H1 (cell line): ENCODE results near the gene SIGLEC14. TPM values are rescaled to one million over a fixed set of nuclear protein-coding genes. Genes with fewer than 3 reads are reported as not detected.

ENCODE experiments used
- CTCF ChIA-PET: fragments of 300-600 bp; sonication (Branson Sonifier 250); formaldehyde crosslinking; loops from one replicate; lab custom pipeline; 2021; ENCODE audit not compliant: partially characterized antibody; lab: Charles Lee
- POLR2A ChIA-PET: fragments of 300-600 bp; sonication (Branson Sonifier 250); formaldehyde crosslinking; loops from one replicate; lab custom pipeline; 2021; ENCODE audit warnings: inconsistent platforms; ENCODE audit not compliant: partially characterized antibody; lab: Charles Lee
- DNase-seq, 2 experiments: peaks; one replicate each; pipeline versions ENCODE4 v3.0.0 to v3.0.0-alpha.2; 2010 to 2022; ENCODE audit warnings: low spot score in 2 of 2, low read depth in 1 of 2, mixed read lengths in 1 of 2
- FAIRE-seq: peaks from 2 replicates; lab custom pipeline; 2011; peaks lifted over from hg19 to GRCh38; lab: Jason Lieb, UNC
- H2AFZ ChIP-seq: 2 replicates; pipeline ENCODE4 v1.8.1; 2012; ENCODE audit warnings: low read length, inconsistent platforms
- H2AK5ac ChIP-seq: 2 replicates; pipeline ENCODE4 v1.6.1; 2013; ENCODE audit warnings: low read depth, low read length
- H2BK120ac ChIP-seq: replicated peaks from 2 replicates; pipeline ENCODE3; 2013; ENCODE audit warnings: low read depth, low read length, inconsistent platforms
- H2BK12ac ChIP-seq: 2 replicates; pipeline ENCODE4 v1.6.1; 2013; ENCODE audit warnings: low read depth, low read length
- H2BK15ac ChIP-seq: 2 replicates; pipeline ENCODE4 v1.6.1; 2013; ENCODE audit warnings: low read length
- H2BK20ac ChIP-seq: 2 replicates; pipeline ENCODE4 v1.6.1; 2013; ENCODE audit warnings: low read length
- H2BK5ac ChIP-seq: 2 replicates; pipeline ENCODE4 v1.6.1; 2013; ENCODE audit warnings: low read depth, low read length
- H3K14ac ChIP-seq: 2 replicates; pipeline ENCODE4 v1.6.1; 2013; ENCODE audit warnings: inconsistent platforms; ENCODE audit not compliant: insufficient read length
- H3K18ac ChIP-seq: 2 replicates; pipeline ENCODE4 v1.6.1; 2013; ENCODE audit warnings: low read length; ENCODE audit errors: extremely low read depth
- H3K23ac ChIP-seq: 2 replicates; pipeline ENCODE4 v1.6.1; 2013; ENCODE audit warnings: inconsistent platforms; ENCODE audit not compliant: insufficient read length
- H3K23me2 ChIP-seq: 2 replicates; pipeline ENCODE4 v1.6.1; 2013; ENCODE audit warnings: low read depth, low read length
- H3K27ac ChIP-seq: 2 replicates; pipeline ENCODE4 v1.6.1; 2011; ENCODE audit warnings: low read depth, low read length, inconsistent platforms
- H3K27me3 ChIP-seq, 4 experiments: replicated peaks in 1 of 4; 1 replicate in 1 of 4; 2 replicates in 3 of 4; pipeline versions ENCODE4 v1.6.1 to v1.8.1; 2011 to 2013; ENCODE audit warnings: low read length in 3 of 4, mild to moderate bottlenecking in 3 of 4, inconsistent platforms in 2 of 4, mixed read lengths in 2 of 4, moderate library complexity in 1 of 4; ENCODE audit not compliant: control insufficient read depth in 3 of 4, insufficient read depth in 3 of 4; ENCODE audit errors: extremely low read depth in 1 of 4
- H3K36me3 ChIP-seq, 4 experiments: 2 replicates each; pipeline versions ENCODE4 v1.6.1 to v1.8.1; 2011 to 2013; ENCODE audit warnings: mild to moderate bottlenecking in 4 of 4, low read length in 3 of 4, moderate library complexity in 2 of 4, control low read depth in 1 of 4, inconsistent platforms in 1 of 4; ENCODE audit not compliant: insufficient read depth in 4 of 4, control insufficient read depth in 2 of 4
- H3K4ac ChIP-seq: replicated peaks from 2 replicates; pipeline ENCODE3; 2013; ENCODE audit warnings: low read length, low read depth, mixed read lengths, inconsistent platforms; ENCODE audit not compliant: insufficient read length
- H3K4me1 ChIP-seq, 4 experiments: replicated peaks in 1 of 4; 1 replicate in 1 of 4; 2 replicates in 3 of 4; pipeline versions ENCODE4 v1.6.1 to v1.8.1; 2011 to 2013; ENCODE audit warnings: low read length in 3 of 4, inconsistent platforms in 2 of 4, mixed read lengths in 1 of 4; ENCODE audit not compliant: insufficient read depth in 4 of 4, control insufficient read depth in 3 of 4
- H3K4me2 ChIP-seq, 2 experiments: 2 replicates each; pipeline versions ENCODE4 v1.6.1 to v1.8.1; 2011 to 2013; ENCODE audit warnings: low read depth in 2 of 2, low read length in 2 of 2, control low read depth in 1 of 2, inconsistent platforms in 1 of 2, mild to moderate bottlenecking in 1 of 2; ENCODE audit not compliant: insufficient read depth in 1 of 2
- H3K4me3 ChIP-seq, 4 experiments: fragments of 200-600, 300-600 bp in 1 of 4; sonication (generic), shearing (Covaris generic), sonication (Bioruptor Twin) in 1 of 4; 2 replicates each; pipeline versions ENCODE4 v1.5.1 to v1.8.1; 2011 to 2016; ENCODE audit warnings: low read length in 4 of 4, low read depth in 3 of 4, control low read depth in 2 of 4, inconsistent platforms in 2 of 4, mild to moderate bottlenecking in 2 of 4, mixed read lengths in 1 of 4, moderate library complexity in 1 of 4; ENCODE audit not compliant: insufficient read depth in 2 of 4; ENCODE audit errors: extremely low read depth in 1 of 4
- H3K56ac ChIP-seq: replicated peaks from 2 replicates; pipeline ENCODE3; 2013; ENCODE audit warnings: low read depth, mild to moderate bottlenecking, mixed read lengths, low read length, inconsistent platforms; ENCODE audit not compliant: insufficient read length
- H3K79me1 ChIP-seq: 2 replicates; pipeline ENCODE4 v1.6.1; 2013; ENCODE audit warnings: low read depth, low read length, control low read depth
- H3K79me2 ChIP-seq, 2 experiments: 2 replicates each; pipeline versions ENCODE4 v1.6.1 to v1.8.1; 2012 to 2013; ENCODE audit warnings: low read length in 2 of 2, mild to moderate bottlenecking in 2 of 2, inconsistent platforms in 1 of 2; ENCODE audit not compliant: insufficient read depth in 2 of 2, control insufficient read depth in 1 of 2
- H3K9ac ChIP-seq, 4 experiments: replicated peaks in 1 of 4; 1 replicate in 1 of 4; 2 replicates in 3 of 4; pipeline versions ENCODE4 v1.6.1 to v1.8.1; 2011 to 2013; ENCODE audit warnings: low read depth in 3 of 4, low read length in 3 of 4, control low read depth in 2 of 4, mild to moderate bottlenecking in 2 of 4, moderate library complexity in 2 of 4, inconsistent platforms in 1 of 4; ENCODE audit errors: extremely low read depth in 1 of 4
- H3K9me3 ChIP-seq, 2 experiments: 2 replicates each; pipeline versions ENCODE4 v1.6.1 to v1.8.1; 2012 to 2013; ENCODE audit warnings: mild to moderate bottlenecking in 2 of 2, moderate library complexity in 2 of 2, control low read depth in 1 of 2, inconsistent platforms in 1 of 2, low read depth in 1 of 2, low read length in 1 of 2, mixed read lengths in 1 of 2; ENCODE audit not compliant: insufficient read depth in 2 of 2
- H4K20me1 ChIP-seq, 2 experiments: replicated peaks in 1 of 2; 2 replicates each; pipeline versions ENCODE3 to v1.8.1; 2011 to 2013; ENCODE audit warnings: inconsistent platforms in 2 of 2, low read length in 2 of 2, mild to moderate bottlenecking in 1 of 2; ENCODE audit not compliant: insufficient read depth in 2 of 2, control insufficient read depth in 1 of 2
- H4K5ac ChIP-seq: 2 replicates; pipeline ENCODE4 v1.6.1; 2013; ENCODE audit warnings: low read length, low read depth, mixed read lengths, inconsistent platforms; ENCODE audit not compliant: insufficient read length
- H4K8ac ChIP-seq: 2 replicates; pipeline ENCODE4 v1.8.0; 2013; ENCODE audit warnings: mild to moderate bottlenecking, moderate library complexity, low read length, inconsistent platforms; ENCODE audit not compliant: insufficient read depth; ENCODE audit errors: extremely low read depth
- H4K91ac ChIP-seq: replicated peaks from 2 replicates; pipeline ENCODE3; 2013; ENCODE audit warnings: low read length, mixed read lengths, inconsistent platforms; ENCODE audit not compliant: insufficient read length
- ATF3 ChIP-seq: IDR thresholded peaks from 2 replicates; pipeline ENCODE4 v1.6.1; 2011; ENCODE audit warnings: low read depth, mild to moderate bottlenecking, low read length; ENCODE audit not compliant: insufficient read depth
- BACH1 ChIP-seq: IDR thresholded peaks from 2 replicates; pipeline ENCODE4 v1.6.1; 2012; ENCODE audit warnings: low read length, improper control_type of control experiment
- CBX8 ChIP-seq: fragments of 300-800, 300-1000 bp; sonication (generic); IDR thresholded peaks from 2 replicates; pipeline ENCODE4 v1.7.1; 2016; ENCODE audit warnings: low read depth, low read length, borderline replicate concordance
- CHD1 ChIP-seq: IDR thresholded peaks from 2 replicates; pipeline ENCODE4 v1.6.1; 2012; ENCODE audit warnings: low read depth, low read length, improper control_type of control experiment
- EZH2 ChIP-seq: fragments of 200-600 bp; sonication (generic); IDR thresholded peaks from 2 replicates; pipeline ENCODE4 v1.7.1; 2012; ENCODE audit warnings: low read depth, mild to moderate bottlenecking, moderate library complexity, low read length, inconsistent platforms; ENCODE audit not compliant: severe bottlenecking
- GTF2F1 ChIP-seq: IDR thresholded peaks from 2 replicates; pipeline ENCODE4 v1.6.1; 2012; ENCODE audit warnings: low read depth, low read length, improper control_type of control experiment, borderline replicate concordance
- KDM1A ChIP-seq: fragments of 200-600, 300-600 bp; sonication (generic); IDR thresholded peaks from 2 replicates; pipeline ENCODE4 v1.7.1; 2016; ENCODE audit warnings: mild to moderate bottlenecking, low read length, borderline replicate concordance
- KDM5A ChIP-seq: fragments of 200-600 bp; IDR thresholded peaks from 2 replicates; pipeline ENCODE4 v1.7.1; 2012; ENCODE audit warnings: mild to moderate bottlenecking, low read length, inconsistent platforms, mixed read lengths
- POU5F1 ChIP-seq: IDR thresholded peaks from 2 replicates; pipeline ENCODE4 v1.6.1; 2011; ENCODE audit warnings: low read depth, mild to moderate bottlenecking, low read length, moderate library complexity
- RBBP5 ChIP-seq: IDR thresholded peaks from 2 replicates; pipeline ENCODE4 v1.7.1; 2012; ENCODE audit warnings: low read depth, mild to moderate bottlenecking, inconsistent platforms, low read length, moderate library complexity, borderline replicate concordance
- SIN3A ChIP-seq, 2 experiments: IDR thresholded peaks in 1 of 2; conservative IDR thresholded peaks in 1 of 2; 2 replicates each; pipeline ENCODE4 v1.6.1; 2011 to 2012; ENCODE audit warnings: low read length in 2 of 2, improper control_type of control experiment in 1 of 2, low read depth in 1 of 2, mild to moderate bottlenecking in 1 of 2
- SIRT6 ChIP-seq: IDR thresholded peaks from one replicate; pipeline ENCODE4 v1.7.1; 2012; ENCODE audit warnings: low read length, inconsistent platforms
- TBP ChIP-seq: IDR thresholded peaks from 2 replicates; pipeline ENCODE4 v1.6.1; 2011; ENCODE audit warnings: low read depth, low read length, improper control_type of control experiment
- TCF12 ChIP-seq: IDR thresholded peaks from 2 replicates; pipeline ENCODE4 v1.6.1; 2011; ENCODE audit warnings: low read depth, mild to moderate bottlenecking, low read length
- WGBS, 2 experiments: shearing (Covaris generic) in 1 of 2; methylation state at CpG; one replicate each; pipeline versions ENCODE4 v1.1.6 to v1.1.7; 2013 to 2015; ENCODE audit warnings: low lambda C conversion rate in 2 of 2, mixed read lengths in 2 of 2, inconsistent platforms in 1 of 2, low coverage in 1 of 2, missing lambda C conversion rate in 1 of 2; ENCODE audit not compliant: insufficient replicate concordance in 2 of 2, insufficient coverage in 1 of 2, insufficient read length in 1 of 2; ENCODE audit errors: extremely low coverage in 1 of 2, missing lambda C conversion rate in 1 of 2; 5-methylcytosine and 5-hydroxymethylcytosine counted together
- polyA plus RNA-seq, 7 experiments: library from polyadenylated mRNA; depleted of rRNA in 3 of 7; stranded (reverse) in 5 of 7; unstranded in 2 of 7; fragments of >200 nt in 5 of 7; fragments of 200-250 nt in 2 of 7; gene quantifications; 1 replicate in 5 of 7; 2 replicates in 1 of 7; 4 replicates in 1 of 7; pipeline versions ENCODE4 v1.2.1 to v1.2.3, GENCODE V29; 2011 to 2013; ENCODE audit warnings: missing spikeins in 2 of 7, mixed read lengths in 2 of 7
- total RNA-seq: library from RNA; stranded (reverse); fragmentation: NEBNext Ultra II Directional; extraction: Animal tissue kit (Norgen Biotek cat#: 25700); gene quantifications from 2 replicates; pipeline ENCODE4 v1.2.1, GENCODE V29; 2021

SIGLEC14 gene
- total and polyA plus RNA-seq, 2 of the 8 experiments (the other 6 are each of a cell fraction or from before 2014, with no cell fraction given): not detected

- Histone ChIP-seq H2AK5ac (no peak overlapping the region), H3K4ac (no peak overlapping the region), H3K18ac (no peak overlapping the region), H3K23me2 (no peaks in the 10 kb centered on the region; the same call in 1 of the 2 replicates), H4K20me1 (peaks cover 0 to 3% of the 10 kb centered on the region in 2 experiments), H2BK20ac (no peak overlapping the region), H4K5ac (no peak overlapping the region), H3K79me1 (no peaks in the 10 kb centered on the region), H2BK12ac (no peak overlapping the region), H3K9me3 (peaks cover 51 to 67% of the 10 kb centered on the region in 2 experiments), H3K27ac (no peak overlapping the region), H3K23ac (no peak overlapping the region), H2AFZ (no peak overlapping the region), H3K56ac (no peak overlapping the region), H3K9ac (no peak overlapping the region), H3K79me2 (no peaks in the 10 kb centered on the region), H2BK120ac (no peak overlapping the region), H3K4me3 (no peak overlapping the region), H3K14ac (no peak overlapping the region), H2BK15ac (no peak overlapping the region), H3K36me3 (peaks cover 0 to 4% (median 0%) of the 10 kb centered on the region in 4 experiments; a peak in 2 of 8 replicates), H2BK5ac (no peak overlapping the region), H4K8ac (no peak overlapping the region), H3K4me1 (no peaks in the 10 kb centered on the region), H4K91ac (no peak overlapping the region), H3K27me3 (no peaks in the 10 kb centered on the region), H3K4me2 (no peak overlapping the region)
- ChIA-PET POLR2A (no interaction called here), CTCF (interaction anchor here (0.7 kb wide), 1 partner anchor 25 kb away, joined by 3 read pairs; no protein-coding TSS in a partner anchor)
- DNase-seq (no peak), FAIRE-seq (no peak)
- WGBS, 2 experiments: 81% methylated on average over 4 of the region's 5 CpGs; no CpG with 5 or more reads in 1 of the 2 experiments
- TF ChIP-seq BACH1 (no peak), CHD1 (no peak), TBP (no peak), KDM5A (no peak), POU5F1 (no peak), KDM1A (no peak), SIRT6 (no peak), GTF2F1 (no peak), ATF3 (no peak), SIN3A (conservative IDR thresholded peaks at IDR 0.05 in 1 of 2, IDR thresholded peaks at IDR 0.05 in 1 of 2; ENCODE audit: low read depth in 1 of 2, low read length in 2 of 2) (no peak), RBBP5 (no peak), TCF12 (no peak), EZH2 (no peak), CBX8 (no peak)
These were observed 14.5 kb downstream of the SIGLEC14 start for GRCh38 chr19:51632126-51632525.
